Measurements from ENCODE around the gene ST6GAL1. TPM values are rescaled to one million over a fixed set of nuclear protein-coding genes. Genes with fewer than 3 reads are reported as not detected.

ST6GAL1 gene
- polyA plus RNA-seq, 1 of the 3 experiments (the other 2 are of a cell fraction) = 3.9 TPM

GRCh38 chr3:186939536-186939935 is 9.2 kb downstream of the ST6GAL1 start:
- Histone ChIP-seq H3K9me3 (no peaks in the 10 kb centered on the region), H3K4me3 (ENCODE audit: low read depth in 2 of 2, low read length in 1 of 2) (no peak overlapping the region), H3K4me2 (no peak overlapping the region), H3K79me2 (ENCODE audit: insufficient read depth) (no peaks in the 10 kb centered on the region), H2AFZ (ENCODE audit: low read depth) (no peak overlapping the region), H3F3A (replicated peaks; ENCODE audit: insufficient read depth) (no peaks in the 10 kb centered on the region), H3K9me2 (no peaks in the 10 kb centered on the region), H3K4me1 (ENCODE audit: control insufficient read depth in 1 of 2, insufficient read depth in 2 of 2, low read depth in 1 of 2, low read length in 1 of 2) (no peaks in the 10 kb centered on the region), H3K27ac (ENCODE audit: low read depth in 2 of 2, low read length in 1 of 2) (no peak overlapping the region), H3K36me3 (replicated peaks in 1 of 2; ENCODE audit: control insufficient read depth in 1 of 2, insufficient read depth in 2 of 2, low read length in 1 of 2) (no peaks in the 10 kb centered on the region), H3K9ac (no peak overlapping the region), H3K27me3 (ENCODE audit: insufficient read depth) (no peaks in the 10 kb centered on the region), H4K20me1 (ENCODE audit: insufficient read depth) (no peaks in the 10 kb centered on the region)
- ChIA-PET POLR2A (no interaction called here), CTCF (interaction anchor here (1.3 kb wide), 1 partner anchor 202 kb away, joined by 3 read pairs; no protein-coding TSS in a partner anchor)
- TF ChIP-seq JUND (IDR thresholded peaks at IDR 0.05) (no peak), RXRA (IDR thresholded peaks at IDR 0.05; ENCODE audit: borderline replicate concordance, low read depth) (no peak), RAD21 (IDR thresholded peaks at IDR 0.05; ENCODE audit: low read length) (no peak), FOXJ3 (CRISPR knock-in tag; IDR thresholded peaks at IDR 0.05) (no peak), TAF1 (IDR thresholded peaks at IDR 0.05; ENCODE audit: borderline replicate concordance, low read depth, low read length) (no peak), GABPA (IDR thresholded peaks at IDR 0.05; ENCODE audit: low read depth) (no peak)
- WGBS (ENCODE audit: low lambda C conversion rate) = 87% methylated on average over 4 of the region's 5 CpGs
- no peak for DNase-seq

- Histone ChIP-seq H3K79me2 (ENCODE audit: insufficient read depth) (no peaks in the 10 kb centered on the region), H3K4me1 (ENCODE audit: control insufficient read depth in 1 of 2, insufficient read depth in 2 of 2, low read depth in 1 of 2, low read length in 1 of 2) (no peaks in the 10 kb centered on the region), H3K36me3 (replicated peaks in 1 of 2; ENCODE audit: control insufficient read depth in 1 of 2, insufficient read depth in 2 of 2, low read length in 1 of 2) (no peaks in the 10 kb centered on the region), H2AFZ (ENCODE audit: low read depth) (no peak overlapping the region), H3K27me3 (ENCODE audit: insufficient read depth) (no peaks in the 10 kb centered on the region), H3K9me2 (no peaks in the 10 kb centered on the region), H3K4me2 (no peak overlapping the region), H3K4me3 (ENCODE audit: low read depth in 2 of 2, low read length in 1 of 2) (no peak overlapping the region), H4K20me1 (ENCODE audit: insufficient read depth) (no peaks in the 10 kb centered on the region), H3F3A (replicated peaks; ENCODE audit: insufficient read depth) (no peaks in the 10 kb centered on the region), H3K27ac (ENCODE audit: low read depth in 2 of 2, low read length in 1 of 2) (no peak overlapping the region), H3K9me3 (no peaks in the 10 kb centered on the region), H3K9ac (no peak overlapping the region)
- DNase-seq = no peak
- ChIA-PET POLR2A (no interaction called here), CTCF (no interaction called here)
- TF ChIP-seq TAF1 (IDR thresholded peaks at IDR 0.05; ENCODE audit: borderline replicate concordance, low read depth, low read length) (no peak), JUND (IDR thresholded peaks at IDR 0.05) (no peak), TEAD4 (IDR thresholded peaks at IDR 0.05; ENCODE audit: borderline replicate concordance, insufficient read depth) (no peak), SMC3 (IDR thresholded peaks at IDR 0.05; ENCODE audit: low read depth, low read length) (no peak), RXRA (IDR thresholded peaks at IDR 0.05; ENCODE audit: borderline replicate concordance, low read depth) (no peak), GABPA (IDR thresholded peaks at IDR 0.05; ENCODE audit: low read depth) (no peak), RFX5 (IDR thresholded peaks at IDR 0.05; ENCODE audit: low read length) (no peak), NRF1 (IDR thresholded peaks at IDR 0.05; ENCODE audit: low read depth, low read length) (no peak), TCF12 (IDR thresholded peaks at IDR 0.05) (no peak), RCOR1 (IDR thresholded peaks at IDR 0.05; ENCODE audit: low read length) (no peak), REST (IDR thresholded peaks at IDR 0.05; ENCODE audit: low read depth, low read length) (no peak), USF1 (IDR thresholded peaks at IDR 0.05; ENCODE audit: borderline replicate concordance, low read depth) (no peak), MXI1 (IDR thresholded peaks at IDR 0.05; ENCODE audit: low read depth, low read length) (no peak), ZBTB33 (IDR thresholded peaks at IDR 0.05; ENCODE audit: borderline replicate concordance, low read depth) (no peak)
- WGBS (ENCODE audit: low lambda C conversion rate) = 68% methylated on average over 4 of the region's 4 CpGs
Measured at GRCh38 chr3:186940967-186941366, 10.6 kb downstream of the ST6GAL1 start.

Data from SK-N-SH (cell line).